ENCODE results near the gene ADD2.

GRCh38 chr2:70744397-70744796 lies 23.6 kb downstream of the ADD2 start:
- TF ChIP-seq CTCF (conservative IDR thresholded peaks at IDR 0.05; ENCODE audit: low read depth, low read length) (no peak), EZH2 (IDR thresholded peaks at IDR 0.05; ENCODE audit: low read length, unreplicated experiment) (no peak)

Data from PC-3 (cell line).